ENCODE data around the gene ACTN4.
A peak's percentile ranks its signal among the peaks of the same experiment; 100 is the strongest.

Gene ACTN4

DNA sequence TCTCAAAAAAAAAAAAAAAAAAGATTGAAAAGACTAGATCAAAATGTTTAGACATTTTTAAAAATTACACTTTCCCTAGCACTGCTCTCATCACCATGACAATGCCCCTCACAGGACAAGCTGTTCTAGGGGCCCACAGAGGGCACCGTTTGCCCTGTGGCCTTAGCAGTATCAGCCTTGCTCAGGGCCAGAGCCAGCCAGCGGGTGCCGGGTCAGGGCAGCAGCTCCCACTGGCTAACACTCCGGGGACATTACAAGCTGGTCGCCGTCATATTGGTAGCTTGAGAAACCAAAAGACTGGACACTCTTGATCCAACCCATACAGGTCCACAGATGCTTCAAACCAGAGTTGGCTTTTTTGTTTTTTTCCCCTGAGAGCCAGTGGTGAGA, 78.8 kb downstream of the ACTN4 start:
- no peak for DNase-seq

DNA sequence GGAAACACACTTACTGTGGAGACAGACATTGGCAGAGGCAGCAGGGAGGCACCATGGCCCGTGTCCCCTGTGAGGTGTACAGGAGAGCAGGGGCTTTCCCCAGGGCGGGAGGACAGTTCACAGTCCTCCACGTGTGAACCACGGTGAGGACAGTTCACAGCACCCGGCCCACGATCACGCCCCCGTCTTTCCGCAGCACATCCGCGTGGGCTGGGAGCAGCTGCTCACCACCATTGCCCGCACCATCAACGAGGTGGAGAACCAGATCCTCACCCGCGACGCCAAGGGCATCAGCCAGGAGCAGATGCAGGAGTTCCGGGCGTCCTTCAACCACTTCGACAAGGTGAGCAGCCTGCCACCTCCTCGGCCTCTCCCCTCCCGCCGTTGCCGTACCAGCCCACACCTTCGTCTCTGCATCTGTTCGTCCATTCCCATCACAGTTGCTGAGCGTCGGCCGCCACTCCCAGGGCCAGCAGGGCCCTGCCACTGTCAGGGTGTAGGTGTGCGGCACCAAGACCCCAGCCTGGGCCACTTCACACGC, 79.4 kb downstream of the ACTN4 start:
- no peak for DNase-seq

DNA sequence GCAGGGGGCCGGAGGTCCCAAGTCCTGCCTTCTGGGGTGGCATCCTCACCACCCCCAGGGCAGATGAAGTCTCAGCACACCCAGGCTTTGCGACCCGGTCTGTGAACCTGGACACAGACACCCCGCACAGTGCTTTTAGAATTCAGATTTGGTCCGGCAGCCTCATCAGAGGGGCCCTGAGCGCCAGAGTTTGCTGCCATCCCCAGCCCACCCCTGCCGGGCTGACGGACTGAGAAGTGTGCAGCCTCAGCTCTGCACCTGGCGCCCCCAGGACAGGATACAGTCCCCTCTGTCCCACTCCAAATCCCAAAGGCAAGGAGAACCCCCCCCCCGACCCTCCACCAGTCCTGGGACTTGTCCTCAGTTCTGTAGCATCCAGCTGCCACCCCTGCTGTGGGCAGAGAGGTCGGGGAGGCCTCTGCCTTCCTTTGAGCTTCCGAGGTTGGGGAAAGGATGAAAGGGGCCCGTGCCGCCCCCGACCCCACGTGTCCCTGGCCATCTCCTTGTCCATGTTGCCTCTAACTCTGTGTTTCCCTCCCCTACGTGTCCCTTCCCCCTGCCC, 79.9 kb downstream of the ACTN4 start:
- no peak for DNase-seq

DNA sequence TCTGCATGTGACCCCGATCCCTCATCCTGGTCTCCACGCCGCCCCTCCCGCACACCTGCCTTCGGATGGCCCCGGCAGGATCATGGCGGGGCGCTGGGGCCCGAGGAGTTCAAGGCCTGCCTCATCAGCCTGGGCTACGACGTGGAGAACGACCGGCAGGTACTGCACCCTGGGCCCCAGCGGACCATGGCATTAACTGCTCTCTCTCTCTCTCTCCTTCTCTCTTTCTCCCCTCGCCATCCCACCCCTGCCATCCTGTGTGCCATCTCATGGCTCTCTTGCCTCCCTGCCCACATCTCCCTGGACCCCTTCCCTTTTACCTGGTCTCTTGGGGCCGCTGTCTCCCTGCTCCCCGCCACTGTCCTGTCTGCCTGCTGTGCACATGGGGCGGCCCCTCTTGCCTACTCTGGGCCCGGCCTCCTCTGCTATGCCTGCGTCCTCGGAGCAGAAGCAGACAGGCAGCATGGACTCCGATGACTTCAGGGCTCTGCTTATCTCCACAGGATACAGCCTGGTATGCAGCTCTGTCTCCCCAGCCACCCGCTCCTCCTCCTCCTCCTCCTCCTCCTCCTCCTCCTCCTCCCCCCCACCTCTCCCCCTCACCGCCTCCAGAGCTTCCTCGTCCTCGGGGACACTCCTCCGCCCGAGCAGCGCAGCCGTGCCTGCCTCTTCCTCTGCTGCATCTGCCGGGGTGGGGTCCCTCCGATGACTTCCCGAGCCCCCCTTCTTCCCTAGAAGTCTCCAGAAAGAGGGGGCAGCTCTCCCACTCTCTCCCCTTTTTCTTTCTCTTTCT, 80.6 kb downstream of the ACTN4 start:
- DNase-seq = peak; percentile 17

DNA sequence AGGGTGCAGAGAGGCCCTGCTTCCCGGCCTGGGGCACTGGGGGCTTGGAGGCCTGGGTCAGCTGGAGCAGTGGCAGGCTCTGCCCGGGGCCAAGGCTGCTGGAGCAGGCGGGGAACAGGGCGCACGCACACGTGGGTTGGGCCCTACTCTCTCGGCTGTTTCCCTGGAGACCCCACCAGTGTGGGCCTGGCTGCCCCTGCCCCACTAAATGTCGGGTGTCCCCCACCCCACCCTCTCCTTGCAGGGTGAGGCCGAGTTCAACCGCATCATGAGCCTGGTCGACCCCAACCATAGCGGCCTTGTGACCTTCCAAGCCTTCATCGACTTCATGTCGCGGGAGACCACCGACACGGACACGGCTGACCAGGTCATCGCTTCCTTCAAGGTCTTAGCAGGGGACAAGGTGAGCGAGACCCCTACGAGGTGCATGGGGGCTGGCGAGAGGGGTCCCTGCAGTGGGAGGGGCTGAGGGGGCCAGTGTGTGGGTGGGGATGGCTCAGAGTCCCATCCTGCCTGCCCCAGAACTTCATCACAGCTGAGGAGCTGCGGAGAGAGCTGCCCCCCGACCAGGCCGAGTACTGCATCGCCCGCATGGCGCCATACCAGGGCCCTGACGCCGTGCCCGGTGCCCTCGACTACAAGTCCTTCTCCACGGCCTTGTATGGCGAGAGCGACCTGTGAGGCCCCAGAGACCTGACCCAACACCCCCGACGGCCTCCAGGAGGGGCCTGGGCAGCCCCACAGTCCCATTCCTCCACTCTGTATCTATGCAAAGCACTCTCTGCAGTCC, 81.5 kb downstream of the ACTN4 start:
- DNase-seq = no peak

DNA sequence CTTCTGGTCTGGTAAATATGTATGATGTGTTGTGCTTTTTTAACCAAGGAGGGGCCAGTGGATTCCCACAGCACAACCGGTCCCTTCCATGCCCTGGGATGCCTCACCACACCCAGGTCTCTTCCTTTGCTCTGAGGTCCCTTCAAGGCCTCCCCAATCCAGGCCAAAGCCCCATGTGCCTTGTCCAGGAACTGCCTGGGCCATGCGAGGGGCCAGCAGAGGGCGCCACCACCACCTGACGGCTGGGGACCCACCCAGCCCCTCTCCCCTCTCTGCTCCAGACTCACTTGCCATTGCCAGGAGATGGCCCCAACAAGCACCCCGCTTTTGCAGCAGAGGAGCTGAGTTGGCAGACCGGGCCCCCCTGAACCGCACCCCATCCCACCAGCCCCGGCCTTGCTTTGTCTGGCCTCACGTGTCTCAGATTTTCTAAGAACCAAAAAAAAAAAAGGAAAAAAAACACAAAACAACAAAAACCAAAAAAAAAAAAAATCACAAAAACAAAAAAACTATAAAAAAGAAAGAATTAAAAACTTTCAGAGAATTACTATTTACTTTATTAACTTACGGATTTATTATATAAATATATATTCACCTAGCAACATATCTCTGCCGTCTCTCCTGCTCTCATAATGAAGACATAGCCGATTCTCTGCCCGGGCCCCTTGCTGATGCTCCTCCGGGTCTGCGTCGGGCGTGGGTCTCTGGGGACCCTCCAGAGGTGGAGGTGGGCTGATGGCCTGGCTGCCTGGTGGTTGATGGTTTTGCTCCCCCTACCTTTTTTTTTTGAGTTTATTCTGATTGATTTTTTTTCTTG, 82.4 kb downstream of the ACTN4 start:
- DNase-seq = peak; percentile 49

DNA sequence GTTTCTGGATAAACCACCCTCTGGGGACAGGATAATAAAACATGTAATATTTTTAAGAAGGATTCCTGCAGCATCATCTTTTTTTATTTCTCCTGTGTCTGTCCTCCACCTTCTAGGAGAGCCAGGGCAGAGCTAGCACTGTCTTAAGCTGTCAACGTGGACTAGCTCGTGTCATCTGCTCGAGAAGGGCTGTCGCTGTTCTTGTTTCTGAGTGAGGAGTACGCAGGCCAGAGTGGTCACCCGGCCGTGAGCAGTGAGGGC, 83.0 kb downstream of the ACTN4 start:
- DNase-seq = no peak

DNA sequence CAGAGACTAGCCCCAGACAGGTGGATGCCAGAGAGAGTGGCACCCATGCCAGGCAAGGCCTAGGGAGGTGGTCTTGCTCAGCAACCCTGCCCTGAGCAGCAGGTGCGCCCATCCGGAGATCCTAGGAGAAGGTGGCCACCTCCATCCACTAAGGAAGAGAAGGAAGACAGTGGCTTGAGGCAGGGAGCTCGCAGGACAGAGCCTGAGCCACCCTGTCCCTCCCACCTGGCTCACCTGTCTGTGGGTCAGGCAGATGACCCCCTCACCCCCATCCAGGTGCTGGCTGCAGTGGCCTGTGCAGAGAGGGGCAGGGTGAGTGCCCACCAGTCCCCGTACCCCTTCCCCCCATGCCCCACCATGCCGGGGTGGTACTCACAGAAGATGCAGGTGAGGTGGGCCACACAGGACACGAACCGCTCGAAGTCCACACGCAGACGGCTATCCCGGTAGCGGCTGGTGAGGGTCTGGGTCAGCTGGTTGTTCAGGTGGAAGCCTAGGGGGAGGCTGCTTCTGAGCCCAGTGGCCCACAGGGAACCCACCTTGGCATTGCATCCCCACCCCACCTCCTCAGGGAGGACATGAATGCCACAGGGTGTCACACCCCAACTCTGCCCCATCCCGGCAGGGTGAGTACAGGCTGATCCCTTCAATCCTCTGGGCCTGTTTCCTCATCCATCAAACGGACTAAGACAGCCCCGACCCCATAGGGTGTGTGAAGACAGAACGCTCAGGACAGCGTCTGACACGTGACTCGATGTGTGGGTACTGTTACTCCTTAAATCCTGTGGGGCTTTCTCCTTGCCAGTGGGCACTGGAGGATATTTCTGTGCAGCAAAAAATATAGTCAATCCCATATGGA, 83.5 kb downstream of the ACTN4 start:
- no peak for DNase-seq

DNA sequence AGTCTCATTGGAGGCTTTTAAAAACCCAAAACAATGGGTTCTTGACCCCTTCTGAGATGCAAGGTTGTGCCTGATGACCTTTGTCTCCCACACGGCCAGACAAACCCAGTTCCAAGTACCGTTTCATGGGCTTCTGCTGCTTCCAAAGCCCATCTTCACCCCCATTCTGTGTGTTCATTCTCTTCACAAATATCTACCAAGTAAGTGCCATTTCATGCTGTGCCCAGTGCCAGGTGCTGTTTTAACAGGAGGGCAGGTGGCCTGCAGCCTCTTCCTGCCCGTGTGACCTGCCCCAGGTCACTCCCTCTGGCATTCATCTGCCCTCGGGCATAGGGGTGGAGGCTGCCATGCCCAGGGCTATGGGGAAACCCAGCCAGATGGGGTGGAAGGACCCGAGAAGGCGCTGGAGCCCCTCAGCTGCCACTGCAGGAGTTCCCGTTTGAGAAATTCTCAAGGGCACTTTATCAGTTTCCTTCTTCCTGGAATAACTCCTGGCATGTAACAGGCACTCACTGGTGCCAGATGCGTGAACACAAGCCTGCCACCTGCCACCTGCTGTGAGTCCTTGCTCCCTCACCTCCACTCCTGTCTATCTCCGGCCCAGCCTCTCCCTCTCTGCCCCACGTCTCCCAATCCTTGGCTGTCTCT, 84.3 kb downstream of the ACTN4 start:
- DNase-seq = no peak

DNA sequence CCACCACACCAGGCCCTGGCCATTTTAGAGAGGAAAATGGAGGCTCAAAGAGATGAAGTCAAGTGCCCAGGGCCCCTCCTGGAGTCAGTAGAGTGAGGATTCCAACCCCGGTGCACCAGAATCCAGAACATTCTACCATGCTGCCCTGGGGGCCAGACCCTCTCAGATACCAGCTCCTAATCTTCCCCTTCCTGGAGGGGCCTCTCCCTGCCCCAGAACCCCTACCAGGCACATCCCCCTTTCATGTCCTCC, 85.7 kb downstream of the ACTN4 start:
- DNase-seq = no peak

DNA sequence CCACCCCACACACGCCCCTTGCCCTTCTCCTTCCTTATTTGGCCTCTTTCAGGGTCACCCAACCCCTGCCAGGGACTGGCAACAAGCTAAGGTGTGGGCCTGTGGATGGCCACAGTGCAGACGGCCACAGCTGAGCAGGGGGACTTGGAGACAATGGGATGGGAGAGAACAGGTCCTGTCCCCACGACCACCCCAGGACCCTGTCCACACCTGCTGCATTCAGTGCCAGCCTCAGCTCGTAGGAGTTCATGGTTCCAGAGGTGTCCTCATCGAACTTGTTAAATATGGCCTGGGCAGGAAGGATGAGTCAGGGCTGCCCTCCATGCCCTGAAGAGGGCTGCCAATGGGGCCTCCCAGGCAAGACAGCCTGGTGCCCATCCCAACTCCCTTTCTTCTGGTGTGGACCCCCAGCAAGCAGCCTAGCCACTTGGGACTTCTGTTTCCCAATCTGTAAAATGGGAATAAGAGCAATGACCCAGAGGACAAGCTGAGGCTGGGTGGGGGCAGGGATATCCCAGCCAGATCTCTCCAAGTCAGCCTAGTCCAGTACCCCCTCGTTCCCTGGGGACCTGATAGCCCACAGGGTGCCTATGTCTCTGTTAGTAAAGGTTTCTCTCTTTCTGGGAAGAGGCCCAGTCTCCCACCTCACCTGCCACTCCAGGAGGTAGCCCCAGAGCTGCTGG, 86.2 kb downstream of the ACTN4 start:
- no peak for DNase-seq

DNA sequence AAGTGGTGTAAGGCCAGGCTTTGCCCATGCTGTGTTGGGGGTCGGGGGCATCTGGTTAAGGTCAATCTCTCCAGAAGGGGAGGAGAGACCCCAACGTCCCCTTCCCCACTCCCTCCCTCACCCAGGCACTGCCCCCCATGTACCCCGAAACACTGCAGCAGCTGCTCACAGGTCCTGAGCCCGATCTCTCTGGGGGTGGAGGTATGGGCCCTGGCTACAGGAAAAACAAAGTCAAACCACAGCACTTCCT, 86.7 kb downstream of the ACTN4 start:
- DNase-seq = no peak

DNA sequence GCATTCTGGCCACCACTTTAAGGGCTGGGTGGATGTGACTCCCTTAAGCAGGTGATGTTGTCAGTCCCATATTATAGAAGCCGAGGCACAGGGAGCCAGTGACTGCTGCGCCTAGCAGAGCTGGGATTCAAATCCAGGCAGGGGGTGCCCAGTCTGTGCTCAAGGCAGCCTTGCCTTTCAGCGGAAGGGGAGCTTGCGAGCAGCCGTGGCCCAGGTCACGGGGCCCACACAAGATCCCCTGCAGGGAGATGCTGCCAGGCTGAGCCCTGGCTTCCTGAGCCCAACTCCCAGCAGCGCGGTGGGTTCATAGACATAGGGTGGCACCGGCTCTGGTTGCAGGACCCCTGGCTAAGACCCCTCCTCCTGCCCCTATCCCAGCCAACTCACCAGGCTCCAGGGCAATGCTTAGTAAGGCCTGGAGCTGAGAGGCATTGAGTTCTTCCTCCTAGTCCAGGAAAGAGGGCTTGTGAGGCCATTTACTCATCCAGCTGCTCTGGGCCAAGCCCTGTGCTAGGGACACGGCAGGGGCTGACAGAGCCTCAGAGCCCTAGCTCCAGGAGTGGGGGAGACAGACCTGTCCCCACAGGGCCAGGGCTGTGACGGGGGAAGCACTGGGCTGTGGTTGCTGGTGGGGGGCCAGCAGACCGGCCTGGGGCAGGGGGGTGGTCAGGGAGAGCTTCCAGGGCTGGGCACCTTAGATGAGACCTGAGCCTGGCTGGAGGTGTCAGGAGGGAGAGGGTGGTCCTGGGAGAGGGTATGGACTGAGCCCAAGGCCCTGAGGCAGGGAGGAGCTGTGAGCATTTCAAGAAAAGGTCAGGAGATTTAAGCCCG, 87.2 kb downstream of the ACTN4 start:
- DNase-seq = peak; percentile 25

DNA sequence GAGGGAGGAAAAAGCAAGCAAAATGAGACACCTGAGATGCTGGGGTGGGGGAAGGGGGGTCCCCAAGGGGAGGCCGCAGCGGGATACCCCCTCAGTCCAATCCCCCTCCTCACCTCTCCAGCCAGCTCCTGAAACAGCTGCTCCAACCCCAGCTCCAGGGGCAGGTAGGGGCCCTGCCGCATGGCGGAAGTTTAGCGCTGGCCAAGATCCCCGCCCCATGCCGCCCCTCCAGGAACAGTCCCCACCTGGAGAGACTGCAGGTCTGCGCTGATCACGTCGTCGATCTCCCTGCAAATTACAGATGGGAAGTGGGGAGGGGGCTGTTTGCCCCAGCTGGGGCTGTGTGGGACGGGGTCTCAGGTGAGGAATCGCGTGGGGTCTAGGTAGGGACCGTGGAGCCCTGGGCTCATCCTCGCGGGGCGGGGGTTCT, 87.8 kb downstream of the ACTN4 start:
- DNase-seq = no peak

DNA sequence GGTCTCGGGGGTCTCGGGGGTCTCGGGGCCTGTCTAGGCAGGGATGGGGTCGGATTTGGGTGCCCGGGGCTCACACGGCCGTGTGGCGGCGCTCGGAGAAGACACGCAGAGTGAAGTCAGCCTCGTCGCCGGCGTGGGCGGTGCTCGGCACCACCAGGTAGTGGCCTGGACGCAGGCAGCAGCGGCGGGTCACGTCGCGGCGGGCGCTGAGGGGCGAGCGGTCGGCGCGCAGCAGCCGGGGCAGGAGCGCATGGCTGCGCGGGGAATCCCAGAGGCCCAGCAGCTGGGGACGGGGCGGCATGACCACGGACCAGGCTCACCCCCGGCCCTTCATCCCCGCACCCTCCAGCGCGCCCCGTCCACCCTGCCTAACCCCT, 88.6 kb downstream of the ACTN4 start:
- no peak for DNase-seq

DNA sequence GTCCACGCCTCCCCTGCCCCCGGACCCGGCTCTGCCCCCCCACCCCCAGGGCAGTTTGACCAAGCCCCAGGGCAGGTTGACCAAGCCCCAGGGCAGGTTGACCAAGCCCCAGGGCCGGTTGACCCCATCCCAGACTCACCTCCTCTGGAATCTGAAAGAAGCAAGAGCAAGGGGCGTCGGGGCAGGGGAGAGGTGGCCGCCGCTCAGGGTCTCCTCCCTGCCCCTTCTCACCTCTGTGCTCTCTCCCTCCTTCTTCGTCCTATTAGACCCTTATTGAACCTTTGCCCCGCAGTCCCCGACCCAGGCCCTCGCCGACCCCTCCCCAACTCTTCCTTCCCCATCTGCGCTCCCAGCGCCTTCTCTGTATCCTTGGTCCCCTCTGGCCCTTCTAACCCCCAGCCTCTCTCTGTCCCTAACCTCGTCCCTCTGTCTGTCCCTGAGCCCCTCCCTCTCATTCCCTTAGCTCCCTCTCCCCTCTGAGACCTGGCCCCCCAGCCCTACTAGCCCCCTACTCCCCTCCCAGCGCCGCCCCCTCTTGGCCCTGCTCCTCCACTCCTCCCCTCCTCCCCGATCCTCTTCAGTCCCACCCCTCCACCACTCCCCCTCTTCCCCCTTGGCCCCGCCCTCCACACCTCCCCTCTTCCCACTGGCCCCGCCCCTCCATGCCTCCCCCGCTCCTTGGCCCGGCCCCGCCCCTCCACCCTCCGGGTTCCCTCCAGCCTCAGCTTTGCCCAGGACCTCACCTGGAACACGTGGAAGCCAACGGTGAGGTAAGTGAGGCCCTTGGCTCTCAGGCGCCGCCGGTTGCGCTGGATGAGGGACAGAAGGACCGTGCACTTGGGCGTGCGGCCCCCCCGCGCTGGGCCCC, 89.2 kb downstream of the ACTN4 start:
- DNase-seq = peak; percentile 42

DNA sequence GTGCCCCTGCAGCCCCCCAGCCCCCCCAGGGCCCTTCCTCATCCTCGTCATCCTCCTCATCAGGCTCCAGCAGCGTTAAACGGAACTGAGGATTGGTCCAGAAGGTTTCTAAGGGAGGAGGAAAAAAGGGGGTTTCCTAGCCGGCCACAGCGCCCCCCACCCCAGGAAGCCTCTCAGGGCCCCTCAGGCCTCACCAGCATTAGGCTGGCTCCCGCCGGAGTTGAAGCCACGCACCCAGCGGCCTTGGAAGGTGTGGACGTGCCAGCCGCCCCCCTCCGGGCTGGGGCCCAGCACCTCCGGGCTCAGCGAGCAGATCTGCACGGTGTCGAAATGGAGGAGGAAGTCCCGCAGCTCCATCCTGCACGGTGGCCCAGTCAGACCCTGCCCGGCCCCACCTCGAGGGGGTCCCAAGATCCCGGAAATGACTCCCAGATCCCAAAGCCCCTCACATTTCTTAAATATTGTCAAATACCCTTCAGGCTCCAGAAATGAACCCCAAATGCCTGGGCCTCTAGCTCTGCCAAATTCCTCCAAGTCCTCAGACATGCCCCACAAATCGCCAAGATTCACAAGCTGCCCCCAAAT, 89.9 kb downstream of the ACTN4 start:
- no peak for DNase-seq

DNA sequence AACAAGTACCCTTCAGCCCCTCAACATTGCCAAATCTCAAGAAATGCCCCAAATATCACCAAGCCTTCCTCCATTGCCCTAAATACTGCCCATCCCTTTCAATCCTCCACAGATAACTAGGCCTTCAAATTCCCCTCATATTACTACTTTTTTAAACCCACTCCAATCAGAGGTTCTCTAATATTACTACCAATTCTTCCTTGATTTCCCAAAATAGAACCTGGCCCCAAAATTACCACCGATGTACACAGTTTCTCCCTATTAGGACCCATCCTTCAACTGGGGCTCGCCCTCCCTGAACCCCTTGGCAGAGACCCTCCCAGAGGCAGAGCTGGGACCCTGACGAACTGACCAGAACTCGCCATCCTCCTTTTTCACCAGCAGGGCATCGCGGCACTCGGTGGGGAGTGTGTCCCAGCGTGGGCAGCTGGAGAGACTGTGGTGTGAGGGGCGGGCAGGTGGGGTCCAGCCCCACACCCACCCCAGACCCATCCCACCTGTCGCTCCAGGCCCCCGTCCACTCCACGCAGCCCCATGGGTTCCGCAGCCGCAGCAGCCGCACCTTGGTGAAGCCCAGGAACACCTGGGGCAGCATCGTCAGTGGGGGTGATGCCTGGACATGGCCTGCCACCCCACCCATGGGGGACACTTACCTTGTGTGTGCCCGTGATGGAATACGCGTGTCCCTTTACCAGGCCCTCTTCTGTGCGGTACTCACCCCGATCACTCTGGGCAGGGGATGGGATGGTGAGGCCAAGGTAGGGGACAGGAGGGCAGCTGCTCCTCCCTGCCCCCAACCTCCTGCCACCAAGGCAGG, 90.7 kb downstream of the ACTN4 start:
- DNase-seq = no peak

All from fibroblast of skin of abdomen (primary cell).